ENCODE data around the gene NECAB2. TPM values are rescaled to one million over a fixed set of nuclear protein-coding genes. Genes with fewer than 3 reads are reported as not detected.

The NECAB2 gene
- 1.2 to 3.2 TPM (median 2.7 TPM) in 5 replicates for total RNA-seq (2022; extraction: Qiagen RNA extraction; ENCODE audit: low read depth)

DNA sequence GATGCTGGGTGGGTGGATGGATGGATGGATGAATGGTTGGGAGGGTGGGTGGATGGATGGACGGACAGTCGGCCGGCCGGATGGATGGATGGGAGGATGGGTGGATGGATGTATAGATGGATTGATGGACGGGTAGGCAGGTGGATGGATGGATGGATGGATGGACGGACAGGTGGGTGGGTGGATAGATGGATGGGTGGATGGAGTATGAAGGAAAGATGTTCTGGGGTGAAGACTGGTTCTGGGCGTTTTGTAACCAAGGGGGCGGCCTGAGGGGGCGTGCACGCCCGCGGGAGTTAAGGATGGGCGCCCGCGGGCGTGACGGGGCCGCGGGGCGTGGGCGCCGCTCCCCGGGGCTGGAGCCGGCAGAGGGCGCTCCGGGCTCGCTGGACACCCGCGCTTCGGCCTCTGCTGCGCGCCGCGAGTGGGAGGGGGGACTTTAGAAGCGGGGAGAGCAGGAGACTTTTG, at the start of gene NECAB2:
Gene NECAB2, plus strand, starts transcription at position 407 of the 468 bp plus-strand sequence. CDS start 405 bp downstream, outside the sequence.

DNA sequence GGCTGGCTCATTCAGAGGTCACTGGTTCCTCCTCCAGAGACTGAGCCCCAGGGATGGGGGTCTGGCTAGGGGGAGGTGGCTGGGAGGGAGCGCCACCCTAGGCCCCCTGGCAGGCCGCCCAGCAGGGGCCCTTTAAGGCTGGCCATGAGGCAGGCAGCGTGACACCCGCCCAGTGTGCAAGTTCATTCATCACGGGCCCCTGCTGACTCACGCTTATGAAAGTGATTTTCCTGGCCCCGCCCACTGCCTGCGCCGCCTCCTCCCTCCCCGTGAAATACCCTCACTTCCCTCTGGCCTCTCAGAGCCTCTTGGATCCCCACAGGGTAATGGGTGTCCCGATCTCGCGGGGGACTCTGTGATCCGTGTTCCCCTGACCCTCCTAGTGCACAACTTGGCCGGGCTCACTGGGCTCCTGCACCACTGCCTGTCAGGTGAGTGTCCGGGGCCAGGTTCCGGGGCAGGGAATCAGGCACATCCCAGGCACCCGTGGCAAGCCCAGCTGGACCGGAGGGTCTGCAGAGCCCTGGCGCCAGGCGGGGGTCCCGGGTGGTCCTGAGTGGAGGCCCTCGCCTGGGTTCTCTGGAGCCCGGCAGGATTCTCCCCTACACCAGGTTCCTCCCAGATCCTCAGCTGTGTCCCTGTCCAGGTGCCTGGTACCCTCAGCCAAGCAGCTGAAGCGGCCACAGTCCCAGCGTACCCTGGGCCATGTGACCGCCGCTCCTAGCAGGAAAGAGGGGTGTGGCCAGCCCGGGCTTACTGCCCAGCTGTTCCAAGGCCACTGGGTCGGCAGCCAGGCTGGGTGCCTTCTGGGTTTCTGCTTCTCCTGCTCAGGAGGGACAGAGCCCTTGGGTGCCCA, 14.9 kb upstream of the NECAB2 start, which contains the start of gene OSGIN1:
Gene OSGIN1, plus strand, starts transcription at position 301 of the 856 bp plus-strand sequence. CDS start 4,432 bp downstream, outside the sequence.

DNA sequence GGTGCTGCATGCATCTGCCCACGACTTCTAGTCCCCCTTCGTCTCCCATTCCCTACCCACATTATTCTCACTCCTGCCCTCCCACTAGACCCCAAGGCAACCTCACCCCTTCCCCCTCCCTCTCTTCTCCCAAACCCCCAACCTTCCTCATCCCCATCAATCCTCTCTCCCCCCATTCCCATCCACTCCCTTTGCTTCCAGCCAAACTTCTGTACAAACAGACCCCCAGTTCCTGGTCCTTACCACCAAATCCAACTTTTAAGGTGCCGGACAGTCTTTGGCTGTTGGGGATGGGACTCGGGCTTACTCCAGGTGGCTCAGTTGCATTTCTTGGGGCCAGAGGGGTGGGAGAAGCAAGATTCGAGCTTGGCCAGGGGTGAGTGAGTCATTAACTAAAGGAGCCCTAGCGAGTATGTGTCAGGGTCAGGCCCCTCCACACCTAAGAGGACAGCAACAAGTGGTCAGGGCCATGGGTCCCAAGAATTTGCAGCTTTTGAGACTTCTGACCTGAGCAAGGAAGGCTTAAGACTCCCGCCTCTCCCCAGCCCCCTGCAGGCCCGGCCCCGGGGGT, 74.3 kb downstream of the NECAB2 start, which contains the start of gene SLC38A8:
Gene SLC38A8, minus strand, starts transcription at position 488 of the 571 bp plus-strand sequence. CDS start 638 bp downstream, outside the sequence.

Other genes starting within 250 kb of the NECAB2 start
- gene HSBP1, start 160.3 kb upstream of the NECAB2 start, total RNA-seq (2022; extraction: Qiagen RNA extraction; ENCODE audit: low read depth): 148 to 189 TPM (median 177 TPM) in 5 replicates
- 1.3 to 2.6 TPM (median 2.1 TPM) in 5 replicates for gene MLYCD, start 69.1 kb upstream of the NECAB2 start, total RNA-seq (2022; extraction: Qiagen RNA extraction; ENCODE audit: low read depth)
- gene OSGIN1, start 15.0 kb upstream of the NECAB2 start, total RNA-seq (2022; extraction: Qiagen RNA extraction; ENCODE audit: low read depth): 25.8 to 55.8 TPM (median 33.7 TPM) in 5 replicates
- not detected in 5 replicates for gene SLC38A8, start 74.6 kb downstream of the NECAB2 start, total RNA-seq (2022; extraction: Qiagen RNA extraction; ENCODE audit: low read depth)
- gene MBTPS1, start 148.7 kb downstream of the NECAB2 start, total RNA-seq (2022; extraction: Qiagen RNA extraction; ENCODE audit: low read depth): 36.9 to 45.0 TPM (median 43.4 TPM) in 5 replicates
- gene HSDL1, start 176.9 kb downstream of the NECAB2 start, total RNA-seq (2022; extraction: Qiagen RNA extraction; ENCODE audit: low read depth): 16.7 to 20.9 TPM (median 17.6 TPM) in 5 replicates
- gene DNAAF1, start 177.1 kb downstream of the NECAB2 start, total RNA-seq (2022; extraction: Qiagen RNA extraction; ENCODE audit: low read depth): 0.17 to 0.50 TPM (median 0.35 TPM) in 5 replicates
- gene TAF1C, start 218.8 kb downstream of the NECAB2 start, total RNA-seq (2022; extraction: Qiagen RNA extraction; ENCODE audit: low read depth): 21.7 to 30.5 TPM (median 26.3 TPM) in 5 replicates
- gene ADAD2, start 222.9 kb downstream of the NECAB2 start, total RNA-seq (2022; extraction: Qiagen RNA extraction; ENCODE audit: low read depth): not detected in 5 replicates

Measured in A549 treated with RU486 at 1 μM for 4 hours (cell line).